Lung (tissue), 12 donors: ENCODE measurements around the gene TNFSF9. TPM values are rescaled to one million over a fixed set of nuclear protein-coding genes. Genes with fewer than 3 reads are reported as not detected.

Source experiments
- ATAC-seq: fragments of 200-7000 bp; cut with Tn5 transposase; one replicate; pipeline ENCODE4 v1.9.1; 2020; ENCODE audit warnings: moderate number of reproducible peaks; ENCODE audit not compliant: insufficient read depth, low FRiP score
- DNase-seq, 3 donors: peaks; one replicate each; pipeline ENCODE4 v3.0.0-alpha.2; 2013 to 2017
- H3K27ac ChIP-seq, 2 donors: one replicate each; pipeline ENCODE4 v1.5.1; 2013; ENCODE audit warnings: mild to moderate bottlenecking in 2 of 2, moderate library complexity in 2 of 2, control low read depth in 1 of 2, inconsistent platforms in 1 of 2, low read depth in 1 of 2, low read length in 1 of 2
- H3K27me3 ChIP-seq, 3 donors: one replicate each; pipeline ENCODE4 v1.5.1; 2013; ENCODE audit warnings: low read length in 2 of 3; ENCODE audit not compliant: control insufficient read depth in 3 of 3, insufficient read depth in 3 of 3
- H3K36me3 ChIP-seq, 4 donors: one replicate each; pipeline ENCODE4 v1.5.1; 2013; ENCODE audit warnings: low read length in 4 of 4, mild to moderate bottlenecking in 1 of 4, moderate library complexity in 1 of 4; ENCODE audit not compliant: control insufficient read depth in 4 of 4, insufficient read depth in 4 of 4
- H3K4me1 ChIP-seq, 5 donors: one replicate each; pipeline ENCODE4 v1.5.1; 2013; ENCODE audit warnings: low read length in 5 of 5, mild to moderate bottlenecking in 2 of 5, moderate library complexity in 1 of 5; ENCODE audit not compliant: control insufficient read depth in 5 of 5, insufficient read depth in 5 of 5
- H3K4me3 ChIP-seq: one replicate; pipeline ENCODE4 v1.5.1; 2013; ENCODE audit warnings: mild to moderate bottlenecking, control low read depth, moderate library complexity
- H3K9ac ChIP-seq, 2 donors: one replicate each; pipeline ENCODE4 v1.5.1; 2013; ENCODE audit warnings: low read length in 2 of 2, control low read depth in 1 of 2; ENCODE audit not compliant: insufficient read depth in 1 of 2
- H3K9me3 ChIP-seq, 4 donors: one replicate each; pipeline ENCODE4 v1.5.1; 2013; ENCODE audit warnings: low read length in 3 of 4, mild to moderate bottlenecking in 1 of 4, moderate library complexity in 1 of 4; ENCODE audit not compliant: control insufficient read depth in 4 of 4, insufficient read depth in 3 of 4
- WGBS, 2 donors: extraction: QIAGEN DNeasy Blood & Tissue Kit; methylation state at CpG; one replicate each; pipeline ENCODE4 v1.1.7; 2013; 5-methylcytosine and 5-hydroxymethylcytosine counted together
- polyA plus RNA-seq, 2 donors: library from polyadenylated mRNA; stranded (reverse); fragments of 200-250 nt; gene quantifications; one replicate each; pipeline ENCODE4 v1.2.1, GENCODE V29; 2013
- total RNA-seq, 2 donors: library from RNA; depleted of rRNA in 1 of 2; stranded (reverse); fragments of >200 nt in 1 of 2; gene quantifications; one replicate each; pipeline ENCODE4 v1.2.1, GENCODE V29; 2014 to 2021
- TF ChIP-seq, protein P1 (sequence below): IDR thresholded peaks from 2 replicates; pipeline ENCODE4 v1.5.1; 2012; ENCODE audit warnings: mild to moderate bottlenecking; ENCODE audit errors: control extremely low read depth, extremely low read depth
- donor health status: control.
- donor health status: control.
- donor health status: Bipolar disorder and iron deficiency.
- donor health status: healthy.
- donor health status: DM: yes; HTN: yes; CAD: no.

The TNFSF9 gene
- total and polyA plus RNA-seq, 4 donors, result 1.00 to 10.1 (median 5.9) TPM

DNA sequence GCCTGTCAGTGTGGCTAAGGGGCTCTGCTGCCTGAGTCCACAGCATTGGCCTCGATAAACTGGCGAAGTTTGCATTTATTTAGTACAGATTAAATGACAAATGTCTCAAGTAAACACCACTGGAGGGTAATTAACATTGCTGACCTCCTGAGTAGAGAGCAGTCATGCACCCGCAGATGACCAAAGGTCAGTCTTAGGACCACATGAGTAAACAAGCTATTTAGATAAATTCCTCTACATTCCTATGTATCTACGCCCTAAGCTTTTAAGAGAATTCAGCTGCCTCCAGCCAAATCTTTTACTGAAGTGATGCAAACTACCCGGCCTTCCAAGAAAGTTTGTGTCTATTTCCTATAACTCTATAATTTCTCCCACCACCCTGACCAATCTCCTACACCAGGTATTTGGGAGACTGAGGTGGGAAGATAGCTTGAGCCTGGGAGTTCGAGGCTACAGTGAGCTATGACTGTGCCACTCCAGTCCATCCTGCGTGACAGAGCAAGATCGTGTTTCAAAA, 37.2 kb downstream of the TNFSF9 start:
- 65 to 74% methylated on average over 8 of the region's 8 CpGs for WGBS, 2 donors
- H3K9ac ChIP-seq, result no peak overlapping the region
- TF ChIP-seq, protein P1, sequence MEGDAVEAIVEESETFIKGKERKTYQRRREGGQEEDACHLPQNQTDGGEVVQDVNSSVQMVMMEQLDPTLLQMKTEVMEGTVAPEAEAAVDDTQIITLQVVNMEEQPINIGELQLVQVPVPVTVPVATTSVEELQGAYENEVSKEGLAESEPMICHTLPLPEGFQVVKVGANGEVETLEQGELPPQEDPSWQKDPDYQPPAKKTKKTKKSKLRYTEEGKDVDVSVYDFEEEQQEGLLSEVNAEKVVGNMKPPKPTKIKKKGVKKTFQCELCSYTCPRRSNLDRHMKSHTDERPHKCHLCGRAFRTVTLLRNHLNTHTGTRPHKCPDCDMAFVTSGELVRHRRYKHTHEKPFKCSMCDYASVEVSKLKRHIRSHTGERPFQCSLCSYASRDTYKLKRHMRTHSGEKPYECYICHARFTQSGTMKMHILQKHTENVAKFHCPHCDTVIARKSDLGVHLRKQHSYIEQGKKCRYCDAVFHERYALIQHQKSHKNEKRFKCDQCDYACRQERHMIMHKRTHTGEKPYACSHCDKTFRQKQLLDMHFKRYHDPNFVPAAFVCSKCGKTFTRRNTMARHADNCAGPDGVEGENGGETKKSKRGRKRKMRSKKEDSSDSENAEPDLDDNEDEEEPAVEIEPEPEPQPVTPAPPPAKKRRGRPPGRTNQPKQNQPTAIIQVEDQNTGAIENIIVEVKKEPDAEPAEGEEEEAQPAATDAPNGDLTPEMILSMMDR, result no peak

DNA sequence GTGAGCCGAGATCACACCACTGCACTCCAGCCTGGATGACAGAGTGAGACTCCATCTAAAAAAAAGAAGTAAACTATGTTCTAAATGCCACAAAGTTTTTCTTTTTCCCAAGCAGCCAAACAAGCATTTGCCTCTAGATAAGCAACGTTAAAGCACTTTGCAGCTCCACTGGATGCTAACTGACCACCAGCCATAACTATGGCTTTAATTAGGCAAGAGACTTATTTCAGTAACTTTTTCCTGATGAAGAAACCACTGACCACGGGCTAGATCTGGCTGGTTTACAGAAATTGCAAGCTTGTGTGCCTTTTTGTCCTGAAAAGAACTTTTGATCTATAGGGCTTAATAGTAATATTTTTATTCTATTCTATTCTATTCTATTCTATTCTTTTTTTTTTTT, 38.0 kb downstream of the TNFSF9 start:
- H3K4me3 ChIP-seq, result no peak overlapping the region
- TF ChIP-seq, protein P1, result no peak
- no peak for DNase-seq
- ATAC-seq, result no peak
- no peaks in the 10 kb centered on the region for H3K36me3 ChIP-seq
- no peak overlapping the region for H3K9ac ChIP-seq
- no peaks in the 10 kb centered on the region for H3K27me3 ChIP-seq
- no peak overlapping the region for H3K27ac ChIP-seq
- WGBS, 2 donors, result 45 to 47% methylated on average over 3 of the region's 3 CpGs
- H3K4me1 ChIP-seq, result no peaks in the 10 kb centered on the region
- H3K9me3 ChIP-seq, result peaks cover 0 to 8% (median 5%) of the 10 kb centered on the region in 4 donors

More for the DNA sequence above, 37.2 kb downstream of the TNFSF9 start:
- peaks cover 0 to 13% (median 7%) of the 10 kb centered on the region in 4 donors for H3K9me3 ChIP-seq
- no peak for DNase-seq
- H3K4me1 ChIP-seq, result no peaks in the 10 kb centered on the region
- ATAC-seq, result no peak
- H3K27me3 ChIP-seq, result no peaks in the 10 kb centered on the region
- H3K4me3 ChIP-seq, result no peak overlapping the region
- no peaks in the 10 kb centered on the region for H3K36me3 ChIP-seq
- no peak overlapping the region for H3K27ac ChIP-seq

DNA sequence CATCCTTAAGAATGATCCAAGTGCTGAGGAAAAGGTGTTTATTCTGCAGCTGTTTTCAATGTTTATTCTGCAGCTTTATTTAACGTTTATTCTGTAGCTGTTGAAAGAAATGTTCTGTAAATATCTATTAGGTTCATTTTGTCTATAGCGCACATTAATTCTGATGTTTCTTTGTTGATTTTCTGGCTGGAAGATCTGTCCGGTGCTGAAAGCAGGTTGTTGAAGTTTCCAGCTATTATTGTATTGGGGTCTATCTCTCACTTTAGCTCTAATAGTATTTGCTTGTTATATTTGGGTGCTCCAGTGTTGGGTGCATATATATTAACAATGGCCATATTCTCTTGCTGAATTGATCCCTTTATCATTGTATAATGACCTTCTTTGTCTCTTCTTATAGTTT, 39.9 kb downstream of the TNFSF9 start:
- 51 to 52% methylated on average over 3 of the region's 3 CpGs for WGBS, 2 donors
- Histone ChIP-seq H3K9me3 (peaks cover 0 to 4% (median 1%) of the 10 kb centered on the region in 4 donors), H3K27ac (no peak overlapping the region), H3K4me1 (no peaks in the 10 kb centered on the region), H3K4me3 (no peak overlapping the region), H3K36me3 (no peaks in the 10 kb centered on the region), H3K9ac (no peak overlapping the region), H3K27me3 (no peaks in the 10 kb centered on the region)
- TF ChIP-seq, protein P1, result no peak
- ATAC-seq (no peak), DNase-seq (no peak)

DNA sequence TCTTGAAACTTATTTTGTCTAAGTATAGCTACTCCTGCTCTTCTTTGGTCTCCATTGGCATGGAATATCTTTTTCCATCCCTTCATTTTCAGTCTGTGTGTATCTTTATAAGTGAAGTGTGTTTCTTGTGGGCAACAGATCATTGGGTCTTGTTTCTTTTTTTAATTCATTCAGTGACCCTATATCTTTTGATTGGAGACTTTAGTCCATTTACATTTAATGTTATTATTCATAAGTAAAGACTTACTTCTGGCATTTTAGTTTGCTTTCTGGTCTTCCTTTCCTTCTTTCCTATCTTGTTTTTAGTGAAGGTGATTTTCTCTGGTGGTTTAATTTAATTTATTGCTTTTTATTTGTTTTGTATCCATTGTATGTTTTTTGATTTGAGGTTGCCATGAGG, 40.3 kb downstream of the TNFSF9 start:
- Histone ChIP-seq H3K9ac (no peak overlapping the region), H3K4me1 (no peaks in the 10 kb centered on the region), H3K27ac (no peak overlapping the region), H3K4me3 (no peak overlapping the region), H3K9me3 (peaks cover 0 to 4% (median 1%) of the 10 kb centered on the region in 4 donors), H3K36me3 (no peaks in the 10 kb centered on the region), H3K27me3 (no peaks in the 10 kb centered on the region)
- no peak for DNase-seq
- TF ChIP-seq, protein P1, result no peak
- ATAC-seq, result no peak
